Measurements from ENCODE around the gene ZBTB49.

DNA sequence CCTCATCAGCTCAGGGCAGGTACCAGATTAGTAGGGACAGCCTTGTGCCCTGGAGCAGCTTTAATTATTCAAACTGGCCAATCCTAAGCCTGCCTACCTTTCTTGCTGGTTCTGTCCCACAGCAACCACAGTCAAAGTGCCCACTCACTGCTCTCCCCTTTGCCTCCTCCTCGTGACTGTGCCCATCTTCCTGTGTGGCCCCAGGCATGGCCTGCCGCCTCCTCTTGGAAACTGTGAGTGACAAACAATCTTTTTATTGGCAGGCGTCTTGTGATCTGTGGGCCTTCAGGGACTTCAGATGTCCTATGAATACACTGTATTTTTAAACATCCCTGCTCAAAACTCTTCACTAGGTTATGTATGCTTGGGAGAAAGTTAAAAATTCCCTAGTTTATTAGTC is 74.0 kb downstream of the ZBTB49 start:
- TF ChIP-seq EP300 (conservative IDR thresholded peaks at IDR 0.05; ENCODE audit: poor library complexity, severe bottlenecking) (no peak), MXI1 (conservative IDR thresholded peaks at IDR 0.05; ENCODE audit: poor library complexity, severe bottlenecking) (no peak), POLR2AphosphoS5 (IDR thresholded peaks at IDR 0.05) (no peak), EZH2 (IDR thresholded peaks at IDR 0.05; ENCODE audit: borderline replicate concordance, insufficient read depth, low read length, poor library complexity, severe bottlenecking) (no peak), TAF1 (IDR thresholded peaks at IDR 0.05; ENCODE audit: low read depth) (no peak)
- TF ChIP-seq, protein P1, sequence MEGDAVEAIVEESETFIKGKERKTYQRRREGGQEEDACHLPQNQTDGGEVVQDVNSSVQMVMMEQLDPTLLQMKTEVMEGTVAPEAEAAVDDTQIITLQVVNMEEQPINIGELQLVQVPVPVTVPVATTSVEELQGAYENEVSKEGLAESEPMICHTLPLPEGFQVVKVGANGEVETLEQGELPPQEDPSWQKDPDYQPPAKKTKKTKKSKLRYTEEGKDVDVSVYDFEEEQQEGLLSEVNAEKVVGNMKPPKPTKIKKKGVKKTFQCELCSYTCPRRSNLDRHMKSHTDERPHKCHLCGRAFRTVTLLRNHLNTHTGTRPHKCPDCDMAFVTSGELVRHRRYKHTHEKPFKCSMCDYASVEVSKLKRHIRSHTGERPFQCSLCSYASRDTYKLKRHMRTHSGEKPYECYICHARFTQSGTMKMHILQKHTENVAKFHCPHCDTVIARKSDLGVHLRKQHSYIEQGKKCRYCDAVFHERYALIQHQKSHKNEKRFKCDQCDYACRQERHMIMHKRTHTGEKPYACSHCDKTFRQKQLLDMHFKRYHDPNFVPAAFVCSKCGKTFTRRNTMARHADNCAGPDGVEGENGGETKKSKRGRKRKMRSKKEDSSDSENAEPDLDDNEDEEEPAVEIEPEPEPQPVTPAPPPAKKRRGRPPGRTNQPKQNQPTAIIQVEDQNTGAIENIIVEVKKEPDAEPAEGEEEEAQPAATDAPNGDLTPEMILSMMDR (IDR thresholded peaks at IDR 0.05; ENCODE audit: poor library complexity, severe bottlenecking): no peak
